ENCODE results near the gene BNC2. TPM values are rescaled to one million over a fixed set of nuclear protein-coding genes. Genes with fewer than 3 reads are reported as not detected.

BNC2 gene
- total RNA-seq, 1 donor from 2014 or later: 38.0 TPM

DNA sequence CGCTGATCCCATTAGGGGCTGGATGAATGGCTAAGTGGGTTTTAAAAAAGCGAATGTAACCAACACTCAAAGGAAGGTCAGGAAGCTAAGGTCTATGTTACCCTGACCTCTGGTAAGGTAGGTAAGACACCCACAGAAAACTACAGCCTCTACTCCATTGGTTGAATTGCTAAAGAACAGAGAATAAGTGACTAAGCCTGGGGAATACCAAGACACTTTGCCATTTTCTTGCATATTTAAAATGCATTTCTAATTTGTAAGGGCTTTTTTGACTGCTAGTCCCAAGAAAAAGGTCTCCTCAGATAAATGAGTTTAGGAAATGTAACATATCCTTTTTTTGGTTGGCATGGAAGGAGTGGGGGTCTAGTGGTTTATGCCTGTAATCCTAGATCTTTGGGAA, 368.7 kb downstream of the BNC2 start:
- peaks cover 32% of the 10 kb centered on the region for H3K4me1 Mint-ChIP-seq (ENCODE audit: low read depth, unreplicated experiment)
- peak overlapping the region; percentile 34 for H3K27ac ChIP-seq (ENCODE audit: low read depth, low read length)
- H3K4me1 ChIP-seq (ENCODE audit: insufficient read depth, low read length): peaks cover 40% of the 10 kb centered on the region

DNA sequence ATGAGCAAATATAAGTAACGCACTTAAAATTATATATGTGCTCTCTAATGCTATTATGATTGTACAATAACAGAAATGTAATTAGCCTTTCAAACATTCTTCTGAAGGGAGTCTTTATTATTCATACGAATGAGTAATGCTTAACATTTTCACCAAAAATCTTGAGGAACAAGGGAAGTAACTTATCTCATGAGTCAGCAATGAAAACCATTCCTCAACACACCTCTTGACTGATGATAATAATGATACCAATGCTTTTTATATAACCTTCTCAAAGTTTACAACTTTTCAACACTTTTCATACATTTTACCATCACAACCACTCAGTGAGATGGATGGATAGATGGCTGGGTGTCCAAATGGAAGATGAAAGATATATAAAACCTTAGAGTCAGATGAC, 369.3 kb downstream of the BNC2 start:
- Histone ChIP-seq H2AFZ (ENCODE audit: low read depth, low read length) (no peak overlapping the region), H3K36me3 (ENCODE audit: insufficient read depth, low read length) (no peaks in the 10 kb centered on the region), H3K4me3 (ENCODE audit: insufficient read depth, low read depth, low read length) (no peak overlapping the region), H3K4me1 (ENCODE audit: insufficient read depth, low read length) (peaks cover 40% of the 10 kb centered on the region), H4K20me1 (ENCODE audit: insufficient read depth, low read length) (no peaks in the 10 kb centered on the region), H3K9ac (ENCODE audit: low read length) (no peak overlapping the region), H3K79me2 (ENCODE audit: insufficient read depth, low read length) (peaks cover 15% of the 10 kb centered on the region), H3K9me3 (ENCODE audit: insufficient read depth, low read depth, low read length) (no peaks in the 10 kb centered on the region), H3K27ac (ENCODE audit: low read depth, low read length) (peak overlapping the region; percentile 50), H3K27me3 (ENCODE audit: insufficient read depth, low read length) (no peaks in the 10 kb centered on the region), H3K4me2 (ENCODE audit: low read length) (peak overlapping the region; percentile 45)
- DNase-seq (ENCODE audit: low read depth) (peak; percentile 90), FAIRE-seq (peak; percentile 93)
- Mint-ChIP-seq H3K27me3 (ENCODE audit: low read depth, unreplicated experiment) (no peaks in the 10 kb centered on the region), H3K4me3 (ENCODE audit: unreplicated experiment) (no peak overlapping the region), H3K4me1 (ENCODE audit: low read depth, unreplicated experiment) (peaks cover 32% of the 10 kb centered on the region), H3K36me3 (ENCODE audit: low read depth, unreplicated experiment) (peaks cover 5% of the 10 kb centered on the region), H3K27ac (ENCODE audit: unreplicated experiment) (peak overlapping the region; percentile 54), H3K9me3 (ENCODE audit: unreplicated experiment) (peaks cover 1% of the 10 kb centered on the region)
- TF ChIP-seq EZH2 (IDR thresholded peaks at IDR 0.05; ENCODE audit: insufficient read depth, low read length): no peak
- TF ChIP-seq, protein P1, sequence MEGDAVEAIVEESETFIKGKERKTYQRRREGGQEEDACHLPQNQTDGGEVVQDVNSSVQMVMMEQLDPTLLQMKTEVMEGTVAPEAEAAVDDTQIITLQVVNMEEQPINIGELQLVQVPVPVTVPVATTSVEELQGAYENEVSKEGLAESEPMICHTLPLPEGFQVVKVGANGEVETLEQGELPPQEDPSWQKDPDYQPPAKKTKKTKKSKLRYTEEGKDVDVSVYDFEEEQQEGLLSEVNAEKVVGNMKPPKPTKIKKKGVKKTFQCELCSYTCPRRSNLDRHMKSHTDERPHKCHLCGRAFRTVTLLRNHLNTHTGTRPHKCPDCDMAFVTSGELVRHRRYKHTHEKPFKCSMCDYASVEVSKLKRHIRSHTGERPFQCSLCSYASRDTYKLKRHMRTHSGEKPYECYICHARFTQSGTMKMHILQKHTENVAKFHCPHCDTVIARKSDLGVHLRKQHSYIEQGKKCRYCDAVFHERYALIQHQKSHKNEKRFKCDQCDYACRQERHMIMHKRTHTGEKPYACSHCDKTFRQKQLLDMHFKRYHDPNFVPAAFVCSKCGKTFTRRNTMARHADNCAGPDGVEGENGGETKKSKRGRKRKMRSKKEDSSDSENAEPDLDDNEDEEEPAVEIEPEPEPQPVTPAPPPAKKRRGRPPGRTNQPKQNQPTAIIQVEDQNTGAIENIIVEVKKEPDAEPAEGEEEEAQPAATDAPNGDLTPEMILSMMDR (IDR thresholded peaks at IDR 0.05; ENCODE audit: insufficient read depth, low read depth, low read length): no peak

More for the DNA sequence above, 368.7 kb downstream of the BNC2 start:
- H3K27ac Mint-ChIP-seq (ENCODE audit: unreplicated experiment): no peak overlapping the region
- H3K4me2 ChIP-seq (ENCODE audit: low read length): peak overlapping the region; percentile 45
- no peak overlapping the region for H3K4me3 ChIP-seq (ENCODE audit: insufficient read depth, low read depth, low read length)
- FAIRE-seq (peak; percentile 32), DNase-seq (ENCODE audit: low read depth) (peak; percentile 55)
- H3K4me3 Mint-ChIP-seq (ENCODE audit: unreplicated experiment): no peak overlapping the region
- no peak overlapping the region for H3K9ac ChIP-seq (ENCODE audit: low read length)
- H3K36me3 ChIP-seq (ENCODE audit: insufficient read depth, low read length): no peaks in the 10 kb centered on the region
- H3K27me3 Mint-ChIP-seq (ENCODE audit: low read depth, unreplicated experiment): no peaks in the 10 kb centered on the region
- TF ChIP-seq, protein P1 (IDR thresholded peaks at IDR 0.05; ENCODE audit: insufficient read depth, low read depth, low read length): no peak
- no peak for TF ChIP-seq EZH2 (IDR thresholded peaks at IDR 0.05; ENCODE audit: insufficient read depth, low read length)
- H3K79me2 ChIP-seq (ENCODE audit: insufficient read depth, low read length): peaks cover 15% of the 10 kb centered on the region
- H3K9me3 ChIP-seq (ENCODE audit: insufficient read depth, low read depth, low read length): no peaks in the 10 kb centered on the region
- no peak overlapping the region for H2AFZ ChIP-seq (ENCODE audit: low read depth, low read length)
- no peaks in the 10 kb centered on the region for H4K20me1 ChIP-seq (ENCODE audit: insufficient read depth, low read length)
- no peaks in the 10 kb centered on the region for H3K27me3 ChIP-seq (ENCODE audit: insufficient read depth, low read length)
- peaks cover 5% of the 10 kb centered on the region for H3K36me3 Mint-ChIP-seq (ENCODE audit: low read depth, unreplicated experiment)
- H3K9me3 Mint-ChIP-seq (ENCODE audit: unreplicated experiment): peaks cover 1% of the 10 kb centered on the region

DNA sequence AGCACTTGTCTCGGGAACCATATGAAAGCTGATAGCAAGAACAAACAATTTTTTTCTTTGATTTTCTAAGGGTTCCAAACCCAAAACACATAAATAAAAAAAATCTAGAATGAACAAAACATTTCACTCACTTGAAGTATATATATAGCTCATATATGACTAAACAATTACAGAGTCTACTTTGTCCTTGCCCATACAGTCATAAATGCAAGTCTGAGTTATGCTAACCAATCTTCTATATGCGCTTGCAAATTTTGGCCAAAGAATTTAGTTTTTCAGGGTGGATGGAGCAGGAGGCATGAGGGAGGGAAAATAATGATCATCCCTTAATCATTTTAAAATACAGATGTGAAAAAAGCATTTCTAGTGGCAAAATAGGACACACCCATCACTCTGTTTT, 370.1 kb downstream of the BNC2 start:
- no peak for FAIRE-seq
- H4K20me1 ChIP-seq (ENCODE audit: insufficient read depth, low read length): no peaks in the 10 kb centered on the region
- Mint-ChIP-seq H3K27ac (ENCODE audit: unreplicated experiment) (peak overlapping the region; percentile 8), H3K4me3 (ENCODE audit: unreplicated experiment) (no peak overlapping the region), H3K4me1 (ENCODE audit: low read depth, unreplicated experiment) (peaks cover 27% of the 10 kb centered on the region), H3K36me3 (ENCODE audit: low read depth, unreplicated experiment) (peaks cover 5% of the 10 kb centered on the region), H3K9me3 (ENCODE audit: unreplicated experiment) (peaks cover 1% of the 10 kb centered on the region), H3K27me3 (ENCODE audit: low read depth, unreplicated experiment) (no peaks in the 10 kb centered on the region)
- peaks cover 33% of the 10 kb centered on the region for H3K4me1 ChIP-seq (ENCODE audit: insufficient read depth, low read length)
- peak overlapping the region; percentile 50 for H3K27ac ChIP-seq (ENCODE audit: low read depth, low read length)
- no peak for DNase-seq (ENCODE audit: low read depth)
- H2AFZ ChIP-seq (ENCODE audit: low read depth, low read length): no peak overlapping the region
- H3K36me3 ChIP-seq (ENCODE audit: insufficient read depth, low read length): no peaks in the 10 kb centered on the region
- H3K9me3 ChIP-seq (ENCODE audit: insufficient read depth, low read depth, low read length): no peaks in the 10 kb centered on the region
- H3K4me2 ChIP-seq (ENCODE audit: low read length): peak overlapping the region; percentile 45
- H3K79me2 ChIP-seq (ENCODE audit: insufficient read depth, low read length): peaks cover 15% of the 10 kb centered on the region
- no peak overlapping the region for H3K9ac ChIP-seq (ENCODE audit: low read length)
- H3K27me3 ChIP-seq (ENCODE audit: insufficient read depth, low read length): no peaks in the 10 kb centered on the region
- no peak for TF ChIP-seq EZH2 (IDR thresholded peaks at IDR 0.05; ENCODE audit: insufficient read depth, low read length)
- TF ChIP-seq, protein P1 (IDR thresholded peaks at IDR 0.05; ENCODE audit: insufficient read depth, low read depth, low read length): no peak
- no peak overlapping the region for H3K4me3 ChIP-seq (ENCODE audit: insufficient read depth, low read depth, low read length)

Measured in astrocyte (in vitro differentiated cells and primary cell).